HL-60 (cell line): ENCODE results near the gene BICDL2.

Experiments used
- DNase-seq, 2 experiments: peaks; one replicate each; pipeline ENCODE4 v3.0.0-alpha.2; 2010 to 2020; ENCODE audit warnings: low read depth in 1 of 2, low spot score in 1 of 2
- H3K27ac ChIP-seq: fragments of 250-450 bp; sonication (Bioruptor Pico); replicated peaks from 2 replicates; pipeline ENCODE4 v1.5.1; 2020; ENCODE audit warnings: mild to moderate bottlenecking, moderate library complexity
- H3K27me3 ChIP-seq: fragments of 250-450 bp; sonication (Bioruptor Pico); 2 replicates; pipeline ENCODE4 v1.5.1; 2021; ENCODE audit warnings: mild to moderate bottlenecking, moderate library complexity; ENCODE audit not compliant: insufficient read depth, poor library complexity, severe bottlenecking
- H3K4me3 ChIP-seq: replicated peaks from 2 replicates; pipeline ENCODE4 v1.5.1; 2011; ENCODE audit warnings: mild to moderate bottlenecking, control low read depth, low read length; ENCODE audit not compliant: insufficient read depth
- GABPA ChIP-seq: IDR thresholded peaks from 2 replicates; pipeline ENCODE4 v1.6.1; 2012; ENCODE audit warnings: low read depth
- POLR2AphosphoS5 ChIP-seq: IDR thresholded peaks from 2 replicates; pipeline ENCODE4 v1.6.1; 2012; ENCODE audit warnings: low read depth
- REST ChIP-seq: IDR thresholded peaks from 2 replicates; pipeline ENCODE4 v1.6.1; 2012; ENCODE audit warnings: low read depth; ENCODE audit not compliant: insufficient replicate concordance
- SPI1 ChIP-seq: IDR thresholded peaks from 2 replicates; pipeline ENCODE4 v1.6.1; 2012; ENCODE audit warnings: low read depth, mild to moderate bottlenecking, borderline replicate concordance
- long read RNA-seq: library from polyadenylated mRNA; unstranded; transcript quantifications from one replicate; pipeline ENCODE4 v2.0.0, GENCODE V29; 2020
- TF ChIP-seq, protein P1 (sequence below): IDR thresholded peaks from one replicate; pipeline ENCODE4 v1.5.1; 2011; ENCODE audit warnings: low read length, control low read depth, inconsistent platforms; ENCODE audit not compliant: insufficient read depth

Gene BICDL2
- long read RNA-seq = 0 reads

- DNase-seq = no peak
- H3K4me3 ChIP-seq = no peak within 1 kb of the TSS
Observed at GRCh38 chr16:3036726-3037315, at the start of gene BICDL2. Gene BICDL2, minus strand, starts transcription at chr16:3036944. Its CDS starts 1,448 bp downstream, at chr16:3035496.

DNA sequence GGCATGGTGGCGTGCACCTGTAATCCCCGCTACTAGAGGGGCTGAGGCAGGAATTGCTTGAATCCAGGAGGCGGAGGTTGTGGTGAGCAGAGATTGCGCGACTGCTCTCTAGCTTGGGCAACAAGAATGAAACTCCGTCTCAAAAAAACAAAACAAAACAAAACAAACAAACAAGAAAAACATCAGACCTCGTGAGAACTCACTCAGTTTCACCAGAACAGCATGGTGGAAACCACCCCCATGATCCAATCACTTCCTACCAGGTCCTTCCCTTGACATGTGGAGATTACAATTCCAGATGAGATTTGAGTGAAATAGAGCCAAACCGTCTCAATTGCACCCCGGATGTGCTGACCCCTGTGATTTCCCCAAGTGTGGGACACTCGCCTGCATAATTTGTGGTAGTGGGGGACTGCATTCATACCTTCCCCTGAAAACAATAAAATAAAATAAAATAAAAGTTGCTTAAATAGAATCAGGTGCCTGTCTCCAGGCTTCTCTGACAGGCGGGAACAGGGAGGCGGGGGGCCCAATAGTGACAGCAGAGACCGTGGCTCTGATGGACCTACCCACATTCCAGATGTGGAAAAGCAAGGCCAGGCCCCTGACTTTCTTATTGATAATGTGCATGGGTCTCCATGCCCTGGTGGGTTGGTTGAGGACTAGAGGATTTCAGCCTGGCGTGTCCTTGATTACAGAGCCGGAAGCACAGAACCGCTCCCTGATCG, 49.3 kb upstream of the BICDL2 start:
- TF ChIP-seq, protein P1, sequence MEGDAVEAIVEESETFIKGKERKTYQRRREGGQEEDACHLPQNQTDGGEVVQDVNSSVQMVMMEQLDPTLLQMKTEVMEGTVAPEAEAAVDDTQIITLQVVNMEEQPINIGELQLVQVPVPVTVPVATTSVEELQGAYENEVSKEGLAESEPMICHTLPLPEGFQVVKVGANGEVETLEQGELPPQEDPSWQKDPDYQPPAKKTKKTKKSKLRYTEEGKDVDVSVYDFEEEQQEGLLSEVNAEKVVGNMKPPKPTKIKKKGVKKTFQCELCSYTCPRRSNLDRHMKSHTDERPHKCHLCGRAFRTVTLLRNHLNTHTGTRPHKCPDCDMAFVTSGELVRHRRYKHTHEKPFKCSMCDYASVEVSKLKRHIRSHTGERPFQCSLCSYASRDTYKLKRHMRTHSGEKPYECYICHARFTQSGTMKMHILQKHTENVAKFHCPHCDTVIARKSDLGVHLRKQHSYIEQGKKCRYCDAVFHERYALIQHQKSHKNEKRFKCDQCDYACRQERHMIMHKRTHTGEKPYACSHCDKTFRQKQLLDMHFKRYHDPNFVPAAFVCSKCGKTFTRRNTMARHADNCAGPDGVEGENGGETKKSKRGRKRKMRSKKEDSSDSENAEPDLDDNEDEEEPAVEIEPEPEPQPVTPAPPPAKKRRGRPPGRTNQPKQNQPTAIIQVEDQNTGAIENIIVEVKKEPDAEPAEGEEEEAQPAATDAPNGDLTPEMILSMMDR = no peak
- TF ChIP-seq REST (no peak), GABPA (no peak), POLR2AphosphoS5 (no peak), SPI1 (no peak)
- no peak overlapping the region; the same call in 1 of the 2 replicates for H3K27ac ChIP-seq
- DNase-seq = no peak

More at GRCh38 chr16:3036726-3037315, at the start of gene BICDL2:
- Histone ChIP-seq H3K27me3 (peaks cover 51% of the 10 kb centered on the region), H3K27ac (no peak within 1 kb of the TSS)
- TF ChIP-seq GABPA = no peak
- TF ChIP-seq SPI1 = no peak
- TF ChIP-seq, protein P1 = no peak
- no peak for TF ChIP-seq POLR2AphosphoS5
- TF ChIP-seq REST = no peak

GRCh38 chr16:3084969-3085670, 48.4 kb upstream of the BICDL2 start:
- no peak overlapping the region for H3K4me3 ChIP-seq
- no peak for DNase-seq
- H3K27me3 ChIP-seq = no peaks in the 10 kb centered on the region
- no peak overlapping the region for H3K27ac ChIP-seq
- TF ChIP-seq POLR2AphosphoS5 = no peak
- no peak for TF ChIP-seq SPI1
- TF ChIP-seq, protein P1 = no peak

More for the DNA sequence above, 49.3 kb upstream of the BICDL2 start:
- Histone ChIP-seq H3K27me3 (no peaks in the 10 kb centered on the region), H3K4me3 (no peak overlapping the region)
